HepG2 (cell line): ENCODE results near the gene ARHGEF16. TPM values are rescaled to one million over a fixed set of nuclear protein-coding genes. Genes with fewer than 3 reads are reported as not detected.
A peak's percentile ranks its signal among the peaks of the same experiment; 100 is the strongest.

ENCODE experiments used
- FOXC1 ChIP-seq: sonication (generic); formaldehyde crosslinking; IDR thresholded peaks from 2 replicates; pipeline ENCODE4 v1.8.0; 2022; ENCODE audit warnings: mild to moderate bottlenecking, missing genetic modification reagents, borderline replicate concordance
- LCORL ChIP-seq, 2 experiments: fragments of 450-650 bp in 1 of 2; sonication (generic) in 1 of 2; formaldehyde crosslinking in 1 of 2; IDR thresholded peaks; 2 replicates each; pipeline versions ENCODE4 v1.5.0 to v1.6.1; 2017 to 2020; ENCODE audit warnings: antibody characterized with exemption in 1 of 2, missing genetic modification reagents in 1 of 2
- MXI1 ChIP-seq: IDR thresholded peaks from 3 replicates; pipeline ENCODE4 v1.6.1; 2012; ENCODE audit warnings: low read depth, low read length, inconsistent platforms, borderline replicate concordance
- SATB2 ChIP-seq: sonication (generic); formaldehyde crosslinking; IDR thresholded peaks from 2 replicates; pipeline ENCODE4 v1.5.0; 2020; ENCODE audit warnings: missing genetic modification reagents
- ZMAT3 ChIP-seq: sonication (generic); formaldehyde crosslinking; conservative IDR thresholded peaks from 2 replicates; pipeline ENCODE4 v1.7.0; 2021; ENCODE audit warnings: missing genetic modification reagents
- ZMYM3 ChIP-seq: sonication (generic); formaldehyde crosslinking; IDR thresholded peaks from 2 replicates; pipeline ENCODE4 v1.5.1; 2020; ENCODE audit warnings: mild to moderate bottlenecking, missing genetic modification reagents
- ZNF530 ChIP-seq: sonication (generic); formaldehyde crosslinking; IDR thresholded peaks from 2 replicates; pipeline ENCODE4 v1.5.0; 2020; ENCODE audit warnings: low read depth, mild to moderate bottlenecking, missing genetic modification reagents
- ZNF746 ChIP-seq: sonication (generic); formaldehyde crosslinking; IDR thresholded peaks from 2 replicates; pipeline ENCODE4 v1.8.0; 2022; ENCODE audit warnings: mild to moderate bottlenecking, missing genetic modification reagents
- ZNF777 ChIP-seq: sonication (generic); formaldehyde crosslinking; IDR thresholded peaks from 2 replicates; pipeline ENCODE4 v1.4.0; 2020; ENCODE audit warnings: missing genetic modification reagents
- ZSCAN30 ChIP-seq: sonication (generic); formaldehyde crosslinking; IDR thresholded peaks from 2 replicates; pipeline ENCODE4 v1.5.0; 2020; ENCODE audit warnings: mild to moderate bottlenecking, missing genetic modification reagents
- polyA plus RNA-seq, 8 experiments: library from polyadenylated mRNA; depleted of rRNA in 3 of 8; stranded (reverse) in 7 of 8; unstranded in 1 of 8; fragments of >200 nt; fragmentation: Illumina TruSeq in 4 of 8; extraction: Trizol in 4 of 8; gene quantifications; 2 replicates each; pipeline versions ENCODE4 v1.2.1 to v1.2.3, GENCODE V29; 2011 to 2016; ENCODE audit warnings: low read depth in 4 of 8, missing spikeins in 1 of 8, mixed read lengths in 1 of 8; ENCODE audit not compliant: insufficient read depth in 1 of 8
- total RNA-seq, 5 experiments: library from RNA; depleted of rRNA; stranded (reverse); fragments of >200 nt; fragmentation: Illumina TruSeq; extraction: Trizol; gene quantifications; 2 replicates each; pipeline ENCODE4 v1.2.3, GENCODE V29; 2016; ENCODE audit warnings: low read depth in 1 of 5
- TF ChIP-seq, protein P1 (sequence below): sonication (generic); formaldehyde crosslinking; IDR thresholded peaks from 2 replicates; pipeline ENCODE4 v1.8.1; 2022; ENCODE audit warnings: low read depth, mild to moderate bottlenecking, missing genetic modification reagents
- TF ChIP-seq, protein P2 (sequence below): sonication (generic); formaldehyde crosslinking; IDR thresholded peaks from 2 replicates; pipeline ENCODE4 v1.4.0; 2020; ENCODE audit warnings: mild to moderate bottlenecking, missing genetic modification reagents
- TF ChIP-seq, protein P3 (sequence below): sonication (generic); formaldehyde crosslinking; IDR thresholded peaks from 2 replicates; pipeline ENCODE4 v1.4.0; 2020; ENCODE audit warnings: missing genetic modification reagents
- TF ChIP-seq, protein P4 (sequence below): sonication (generic); formaldehyde crosslinking; IDR thresholded peaks from 2 replicates; pipeline ENCODE4 v1.4.0; 2020; ENCODE audit warnings: missing genetic modification reagents
- TF ChIP-seq, protein P5 (sequence below): IDR thresholded peaks from 2 replicates; pipeline ENCODE4 v1.6.1; 2016; ENCODE audit warnings: low read depth, borderline replicate concordance
- TF ChIP-seq, protein P6 (sequence below): sonication (generic); formaldehyde crosslinking; IDR thresholded peaks from 2 replicates; pipeline ENCODE4 v1.8.0; 2022; ENCODE audit warnings: mild to moderate bottlenecking, missing genetic modification reagents, moderate library complexity
- TF ChIP-seq, protein P7 (sequence below): sonication (generic); formaldehyde crosslinking; IDR thresholded peaks from 2 replicates; pipeline ENCODE4 v1.5.1; 2020; ENCODE audit warnings: missing genetic modification reagents, mild to moderate bottlenecking, borderline replicate concordance

The ARHGEF16 gene
- total and polyA plus RNA-seq, 2 of the 13 experiments (the other 11 are each of a cell fraction or from before 2014, with no cell fraction given) = 20.3 to 39.9 TPM

DNA sequence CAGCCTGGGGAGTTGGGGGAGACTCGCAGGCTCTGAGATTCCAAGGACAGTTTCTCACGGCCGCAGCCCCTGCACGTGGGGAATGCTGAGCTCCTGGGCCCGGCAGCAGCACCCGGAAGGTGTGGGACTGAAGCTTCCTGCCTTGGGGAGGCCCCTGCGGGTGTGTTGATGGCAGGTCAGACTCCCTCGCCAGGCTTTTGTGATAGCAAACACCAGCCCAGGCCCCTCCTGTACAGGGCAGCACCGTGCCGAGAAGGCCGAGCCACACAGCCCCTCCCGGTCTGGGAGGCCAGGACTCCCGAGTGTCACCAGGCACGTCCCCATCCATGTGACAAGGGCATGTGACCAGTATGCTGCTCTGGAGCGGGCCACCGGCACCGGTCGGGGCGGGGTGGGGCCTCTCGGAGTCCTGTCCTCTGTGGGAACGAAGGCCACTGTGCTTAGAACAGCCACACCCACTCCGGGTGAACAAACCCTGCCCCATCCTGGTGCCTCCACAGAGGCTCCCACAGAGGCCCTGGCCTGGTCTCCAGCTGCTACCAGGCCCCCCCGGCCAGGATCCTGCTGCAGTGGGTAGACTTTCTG is 31.1 kb upstream of the ARHGEF16 start (continued):
- TF ChIP-seq MXI1 (peak; percentile 57; the same call in 1 of the 3 replicates), ZNF777 (CRISPR knock-in tag) (no peak), ZMAT3 (CRISPR knock-in tag) (0 out of 2 replicates have a peak, but pooled peaks have one; percentile 57), LCORL (IDR thresholded peaks at IDR 0.05) (no peak), LCORL (CRISPR knock-in tag; IDR thresholded peaks at IDR 0.05) (peak; percentile 96), SATB2 (no peak), FOXC1 (no peak), ZNF746 (CRISPR knock-in tag) (no peak; the same call in 1 of the 2 replicates), ZSCAN30 (no peak), ZMYM3 (peak; percentile 81), ZNF530 (CRISPR knock-in tag) (0 out of 2 replicates have a peak, but pooled peaks have one; percentile 40)
- TF ChIP-seq, protein P1, sequence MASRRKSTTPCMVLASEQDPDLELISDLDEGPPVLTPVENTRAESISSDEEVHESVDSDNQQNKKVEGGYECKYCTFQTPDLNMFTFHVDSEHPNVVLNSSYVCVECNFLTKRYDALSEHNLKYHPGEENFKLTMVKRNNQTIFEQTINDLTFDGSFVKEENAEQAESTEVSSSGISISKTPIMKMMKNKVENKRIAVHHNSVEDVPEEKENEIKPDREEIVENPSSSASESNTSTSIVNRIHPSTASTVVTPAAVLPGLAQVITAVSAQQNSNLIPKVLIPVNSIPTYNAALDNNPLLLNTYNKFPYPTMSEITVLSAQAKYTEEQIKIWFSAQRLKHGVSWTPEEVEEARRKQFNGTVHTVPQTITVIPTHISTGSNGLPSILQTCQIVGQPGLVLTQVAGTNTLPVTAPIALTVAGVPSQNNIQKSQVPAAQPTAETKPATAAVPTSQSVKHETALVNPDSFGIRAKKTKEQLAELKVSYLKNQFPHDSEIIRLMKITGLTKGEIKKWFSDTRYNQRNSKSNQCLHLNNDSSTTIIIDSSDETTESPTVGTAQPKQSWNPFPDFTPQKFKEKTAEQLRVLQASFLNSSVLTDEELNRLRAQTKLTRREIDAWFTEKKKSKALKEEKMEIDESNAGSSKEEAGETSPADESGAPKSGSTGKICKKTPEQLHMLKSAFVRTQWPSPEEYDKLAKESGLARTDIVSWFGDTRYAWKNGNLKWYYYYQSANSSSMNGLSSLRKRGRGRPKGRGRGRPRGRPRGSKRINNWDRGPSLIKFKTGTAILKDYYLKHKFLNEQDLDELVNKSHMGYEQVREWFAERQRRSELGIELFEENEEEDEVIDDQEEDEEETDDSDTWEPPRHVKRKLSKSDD (CRISPR knock-in tag) = no peak
- TF ChIP-seq, protein P2, sequence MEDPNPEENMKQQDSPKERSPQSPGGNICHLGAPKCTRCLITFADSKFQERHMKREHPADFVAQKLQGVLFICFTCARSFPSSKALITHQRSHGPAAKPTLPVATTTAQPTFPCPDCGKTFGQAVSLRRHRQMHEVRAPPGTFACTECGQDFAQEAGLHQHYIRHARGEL (CRISPR knock-in tag) = no peak
- TF ChIP-seq, protein P3, sequence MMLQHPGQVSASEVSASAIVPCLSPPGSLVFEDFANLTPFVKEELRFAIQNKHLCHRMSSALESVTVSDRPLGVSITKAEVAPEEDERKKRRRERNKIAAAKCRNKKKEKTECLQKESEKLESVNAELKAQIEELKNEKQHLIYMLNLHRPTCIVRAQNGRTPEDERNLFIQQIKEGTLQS (CRISPR knock-in tag) = no peak
- TF ChIP-seq, protein P4, sequence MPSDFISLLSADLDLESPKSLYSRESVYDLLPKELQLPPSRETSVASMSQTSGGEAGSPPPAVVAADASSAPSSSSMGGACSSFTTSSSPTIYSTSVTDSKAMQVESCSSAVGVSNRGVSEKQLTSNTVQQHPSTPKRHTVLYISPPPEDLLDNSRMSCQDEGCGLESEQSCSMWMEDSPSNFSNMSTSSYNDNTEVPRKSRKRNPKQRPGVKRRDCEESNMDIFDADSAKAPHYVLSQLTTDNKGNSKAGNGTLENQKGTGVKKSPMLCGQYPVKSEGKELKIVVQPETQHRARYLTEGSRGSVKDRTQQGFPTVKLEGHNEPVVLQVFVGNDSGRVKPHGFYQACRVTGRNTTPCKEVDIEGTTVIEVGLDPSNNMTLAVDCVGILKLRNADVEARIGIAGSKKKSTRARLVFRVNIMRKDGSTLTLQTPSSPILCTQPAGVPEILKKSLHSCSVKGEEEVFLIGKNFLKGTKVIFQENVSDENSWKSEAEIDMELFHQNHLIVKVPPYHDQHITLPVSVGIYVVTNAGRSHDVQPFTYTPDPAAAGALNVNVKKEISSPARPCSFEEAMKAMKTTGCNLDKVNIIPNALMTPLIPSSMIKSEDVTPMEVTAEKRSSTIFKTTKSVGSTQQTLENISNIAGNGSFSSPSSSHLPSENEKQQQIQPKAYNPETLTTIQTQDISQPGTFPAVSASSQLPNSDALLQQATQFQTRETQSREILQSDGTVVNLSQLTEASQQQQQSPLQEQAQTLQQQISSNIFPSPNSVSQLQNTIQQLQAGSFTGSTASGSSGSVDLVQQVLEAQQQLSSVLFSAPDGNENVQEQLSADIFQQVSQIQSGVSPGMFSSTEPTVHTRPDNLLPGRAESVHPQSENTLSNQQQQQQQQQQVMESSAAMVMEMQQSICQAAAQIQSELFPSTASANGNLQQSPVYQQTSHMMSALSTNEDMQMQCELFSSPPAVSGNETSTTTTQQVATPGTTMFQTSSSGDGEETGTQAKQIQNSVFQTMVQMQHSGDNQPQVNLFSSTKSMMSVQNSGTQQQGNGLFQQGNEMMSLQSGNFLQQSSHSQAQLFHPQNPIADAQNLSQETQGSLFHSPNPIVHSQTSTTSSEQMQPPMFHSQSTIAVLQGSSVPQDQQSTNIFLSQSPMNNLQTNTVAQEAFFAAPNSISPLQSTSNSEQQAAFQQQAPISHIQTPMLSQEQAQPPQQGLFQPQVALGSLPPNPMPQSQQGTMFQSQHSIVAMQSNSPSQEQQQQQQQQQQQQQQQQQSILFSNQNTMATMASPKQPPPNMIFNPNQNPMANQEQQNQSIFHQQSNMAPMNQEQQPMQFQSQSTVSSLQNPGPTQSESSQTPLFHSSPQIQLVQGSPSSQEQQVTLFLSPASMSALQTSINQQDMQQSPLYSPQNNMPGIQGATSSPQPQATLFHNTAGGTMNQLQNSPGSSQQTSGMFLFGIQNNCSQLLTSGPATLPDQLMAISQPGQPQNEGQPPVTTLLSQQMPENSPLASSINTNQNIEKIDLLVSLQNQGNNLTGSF (CRISPR knock-in tag) = no peak
- TF ChIP-seq, protein P5, sequence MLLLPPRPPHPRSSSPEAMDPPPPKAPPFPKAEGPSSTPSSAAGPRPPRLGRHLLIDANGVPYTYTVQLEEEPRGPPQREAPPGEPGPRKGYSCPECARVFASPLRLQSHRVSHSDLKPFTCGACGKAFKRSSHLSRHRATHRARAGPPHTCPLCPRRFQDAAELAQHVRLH (CRISPR knock-in tag) = peak; percentile 70
- TF ChIP-seq, protein P6, sequence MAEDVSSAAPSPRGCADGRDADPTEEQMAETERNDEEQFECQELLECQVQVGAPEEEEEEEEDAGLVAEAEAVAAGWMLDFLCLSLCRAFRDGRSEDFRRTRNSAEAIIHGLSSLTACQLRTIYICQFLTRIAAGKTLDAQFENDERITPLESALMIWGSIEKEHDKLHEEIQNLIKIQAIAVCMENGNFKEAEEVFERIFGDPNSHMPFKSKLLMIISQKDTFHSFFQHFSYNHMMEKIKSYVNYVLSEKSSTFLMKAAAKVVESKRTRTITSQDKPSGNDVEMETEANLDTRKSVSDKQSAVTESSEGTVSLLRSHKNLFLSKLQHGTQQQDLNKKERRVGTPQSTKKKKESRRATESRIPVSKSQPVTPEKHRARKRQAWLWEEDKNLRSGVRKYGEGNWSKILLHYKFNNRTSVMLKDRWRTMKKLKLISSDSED (CRISPR knock-in tag) = no peak
- TF ChIP-seq, protein P7, sequence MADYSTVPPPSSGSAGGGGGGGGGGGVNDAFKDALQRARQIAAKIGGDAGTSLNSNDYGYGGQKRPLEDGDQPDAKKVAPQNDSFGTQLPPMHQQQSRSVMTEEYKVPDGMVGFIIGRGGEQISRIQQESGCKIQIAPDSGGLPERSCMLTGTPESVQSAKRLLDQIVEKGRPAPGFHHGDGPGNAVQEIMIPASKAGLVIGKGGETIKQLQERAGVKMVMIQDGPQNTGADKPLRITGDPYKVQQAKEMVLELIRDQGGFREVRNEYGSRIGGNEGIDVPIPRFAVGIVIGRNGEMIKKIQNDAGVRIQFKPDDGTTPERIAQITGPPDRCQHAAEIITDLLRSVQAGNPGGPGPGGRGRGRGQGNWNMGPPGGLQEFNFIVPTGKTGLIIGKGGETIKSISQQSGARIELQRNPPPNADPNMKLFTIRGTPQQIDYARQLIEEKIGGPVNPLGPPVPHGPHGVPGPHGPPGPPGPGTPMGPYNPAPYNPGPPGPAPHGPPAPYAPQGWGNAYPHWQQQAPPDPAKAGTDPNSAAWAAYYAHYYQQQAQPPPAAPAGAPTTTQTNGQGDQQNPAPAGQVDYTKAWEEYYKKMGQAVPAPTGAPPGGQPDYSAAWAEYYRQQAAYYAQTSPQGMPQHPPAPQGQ = no peak
